Choroid plexus epithelial cell (primary cell): Measurements from ENCODE around the gene TPM2.

Experiments used
- DNase-seq: peaks from one replicate; pipeline ENCODE4 v3.0.0-alpha.2; 2010; ENCODE audit warnings: low read depth
- H3K4me3 ChIP-seq: 2 replicates; pipeline ENCODE4 v1.5.1; 2011; ENCODE audit warnings: low read depth, mild to moderate bottlenecking, control low read depth, low read length, moderate library complexity
- CTCF ChIP-seq: conservative IDR thresholded peaks from 2 replicates; pipeline ENCODE4 v1.5.1; 2011; ENCODE audit warnings: low read depth, mild to moderate bottlenecking, control low read depth, inconsistent platforms, low read length, moderate library complexity

Gene TPM2

GRCh38 chr9:35696520-35697215, 6.9 kb upstream of the TPM2 start:
- no peak overlapping the region for H3K4me3 ChIP-seq
- peak; percentile 72 for DNase-seq
- peak; percentile 93 for TF ChIP-seq CTCF

GRCh38 chr9:35695943-35696401, 6.2 kb upstream of the TPM2 start:
- no peak for DNase-seq
- TF ChIP-seq CTCF: no peak
- H3K4me3 ChIP-seq: no peak overlapping the region

- no peak overlapping the region for H3K4me3 ChIP-seq
- peak; percentile 17 for TF ChIP-seq CTCF
- DNase-seq: no peak
Measured at GRCh38 chr9:35691757-35692301, 2.1 kb upstream of the TPM2 start.

- no peak for TF ChIP-seq CTCF
- no peak for DNase-seq
- peak overlapping the region; percentile 78 for H3K4me3 ChIP-seq
Measured at GRCh38 chr9:35691334-35691650, 1.6 kb upstream of the TPM2 start.

- H3K4me3 ChIP-seq: peak overlapping the region; percentile 78
- no peak for TF ChIP-seq CTCF
- peak; percentile 70 for DNase-seq
Measured at GRCh38 chr9:35690614-35691333, 1.0 kb upstream of the TPM2 start.

GRCh38 chr9:35690294-35690613, 529 bp upstream of the TPM2 start:
- H3K4me3 ChIP-seq: peak overlapping the region; percentile 78
- peak; percentile 58 for DNase-seq
- no peak for TF ChIP-seq CTCF
